Measurements from ENCODE around the gene GNPTG.

GNPTG gene

GRCh38 chr16:1347286-1347855 is 4.4 kb upstream of the GNPTG start:
- no peak for DNase-seq (ENCODE audit: low read depth)

- no peak for DNase-seq (ENCODE audit: low read depth)
Measured at GRCh38 chr16:1347962-1348361, 3.8 kb upstream of the GNPTG start.

- DNase-seq (ENCODE audit: low read depth): no peak
Measured at GRCh38 chr16:1348441-1348840, 3.3 kb upstream of the GNPTG start.

GRCh38 chr16:1348926-1349325 is 2.8 kb upstream of the GNPTG start:
- DNase-seq (ENCODE audit: low read depth): no peak

GRCh38 chr16:1349351-1349750 is 2.4 kb upstream of the GNPTG start:
- no peak for DNase-seq (ENCODE audit: low read depth)

- DNase-seq (ENCODE audit: low read depth): no peak
Measured at GRCh38 chr16:1349951-1350350, 1.8 kb upstream of the GNPTG start.

GRCh38 chr16:1350691-1351090 is 1.0 kb upstream of the GNPTG start:
- no peak for DNase-seq (ENCODE audit: low read depth)

GRCh38 chr16:1351215-1351581 is 533 bp upstream of the GNPTG start:
- DNase-seq (ENCODE audit: low read depth): no peak

- DNase-seq (ENCODE audit: low read depth): no peak
Measured at GRCh38 chr16:1354815-1355540, 3.2 kb downstream of the GNPTG start.

GRCh38 chr16:1355591-1355990 is 3.9 kb downstream of the GNPTG start:
- DNase-seq (ENCODE audit: low read depth): no peak

- no peak for DNase-seq (ENCODE audit: low read depth)
Measured at GRCh38 chr16:1356061-1356900, 4.5 kb downstream of the GNPTG start.

- no peak for DNase-seq (ENCODE audit: low read depth)
Measured at GRCh38 chr16:1357906-1358566, 6.3 kb downstream of the GNPTG start.

GRCh38 chr16:1361685-1362360 is 10.1 kb downstream of the GNPTG start:
- DNase-seq (ENCODE audit: low read depth): no peak

GRCh38 chr16:1362807-1363206 is 11.1 kb downstream of the GNPTG start:
- no peak for DNase-seq (ENCODE audit: low read depth)

- no peak for DNase-seq (ENCODE audit: low read depth)
Measured at GRCh38 chr16:1363501-1364041, 11.8 kb downstream of the GNPTG start.

- no peak for DNase-seq (ENCODE audit: low read depth)
Measured at GRCh38 chr16:1364510-1364909, 12.8 kb downstream of the GNPTG start.

- DNase-seq (ENCODE audit: low read depth): no peak
Measured at GRCh38 chr16:1366060-1366711, 14.5 kb downstream of the GNPTG start.

GRCh38 chr16:1366712-1367299 is 15.1 kb downstream of the GNPTG start:
- no peak for DNase-seq (ENCODE audit: low read depth)

- no peak for DNase-seq (ENCODE audit: low read depth)
Measured at GRCh38 chr16:1367486-1368174, 15.9 kb downstream of the GNPTG start.

Data from HS-27A (cell line).